Esophagus muscularis mucosa (tissue), 4 donors: Measurements from ENCODE around the gene RPL12.

Experiments
- CTCF ChIP-seq, 3 experiments: fragments of 200-600 bp in 2 of 3; fragments of 450-650 bp in 1 of 3; sonication (generic) in 2 of 3; IDR thresholded peaks; one replicate each; pipeline ENCODE4 v1.5.1; 2017 to 2019; ENCODE audit warnings: antibody characterized with exemption in 3 of 3, mild to moderate bottlenecking in 2 of 3, moderate library complexity in 1 of 3
- EP300 ChIP-seq: sonication (generic); formaldehyde crosslinking; IDR thresholded peaks from one replicate; pipeline ENCODE4 v1.6.1; 2017; ENCODE audit warnings: antibody characterized with exemption
- POLR2A ChIP-seq: fragments of 450-650 bp; IDR thresholded peaks from one replicate; pipeline ENCODE4 v1.6.1; 2017; ENCODE audit warnings: antibody characterized with exemption, moderate library complexity, mild to moderate bottlenecking, low read depth
- POLR2AphosphoS5 ChIP-seq, 2 donors: sonication (generic); formaldehyde crosslinking; IDR thresholded peaks; one replicate each; pipeline ENCODE4 v1.6.1; 2017; ENCODE audit warnings: antibody characterized with exemption in 2 of 2

GRCh38 chr9:127438394-127438793 lies 12.8 kb downstream of the RPL12 start:
- no peak for TF ChIP-seq CTCF (IDR thresholded peaks at IDR 0.05)
- no peak for TF ChIP-seq POLR2AphosphoS5 (IDR thresholded peaks at IDR 0.05)
- TF ChIP-seq EP300, result no peak
- TF ChIP-seq POLR2A, result no peak
